GM12865 (cell line): Measurements from ENCODE around the gene PLP2.
"Not testable (repeated sequence)": the region's sequence is repeated elsewhere in the genome, so short reads cannot be mapped to it uniquely, and the experiment has no call there.

ENCODE experiments used
- DNase-seq: peaks from one replicate; pipeline ENCODE4 v3.0.0; 2010; ENCODE audit warnings: low read depth
- H3K4me3 ChIP-seq: 2 replicates; pipeline ENCODE4 v1.5.1; 2011; ENCODE audit warnings: mild to moderate bottlenecking, low read depth, low read length, control low read depth
- CTCF ChIP-seq: IDR thresholded peaks from 2 replicates; pipeline ENCODE4 v1.5.1; 2011; ENCODE audit warnings: low read length, control low read depth, low read depth, inconsistent platforms; ENCODE audit not compliant: insufficient read depth; ENCODE audit errors: missing control alignments

PLP2 gene

GRCh38 chrX:49164589-49165360 is 6.9 kb upstream of the PLP2 start:
- no peak overlapping the region for H3K4me3 ChIP-seq
- no peak for DNase-seq
- TF ChIP-seq CTCF: no peak

GRCh38 chrX:49165901-49166881 is 5.5 kb upstream of the PLP2 start:
- TF ChIP-seq CTCF: peak; percentile 10
- H3K4me3 ChIP-seq: peak overlapping the region; percentile 51
- DNase-seq: peak; percentile 87

GRCh38 chrX:49166914-49167739 is 4.6 kb upstream of the PLP2 start:
- no peak for TF ChIP-seq CTCF
- DNase-seq: peak; percentile 62
- peak overlapping the region; percentile 51 for H3K4me3 ChIP-seq

GRCh38 chrX:49167740-49168108 is 4.0 kb upstream of the PLP2 start:
- no peak for DNase-seq
- H3K4me3 ChIP-seq: peak overlapping the region; percentile 51
- no peak for TF ChIP-seq CTCF

DNA sequence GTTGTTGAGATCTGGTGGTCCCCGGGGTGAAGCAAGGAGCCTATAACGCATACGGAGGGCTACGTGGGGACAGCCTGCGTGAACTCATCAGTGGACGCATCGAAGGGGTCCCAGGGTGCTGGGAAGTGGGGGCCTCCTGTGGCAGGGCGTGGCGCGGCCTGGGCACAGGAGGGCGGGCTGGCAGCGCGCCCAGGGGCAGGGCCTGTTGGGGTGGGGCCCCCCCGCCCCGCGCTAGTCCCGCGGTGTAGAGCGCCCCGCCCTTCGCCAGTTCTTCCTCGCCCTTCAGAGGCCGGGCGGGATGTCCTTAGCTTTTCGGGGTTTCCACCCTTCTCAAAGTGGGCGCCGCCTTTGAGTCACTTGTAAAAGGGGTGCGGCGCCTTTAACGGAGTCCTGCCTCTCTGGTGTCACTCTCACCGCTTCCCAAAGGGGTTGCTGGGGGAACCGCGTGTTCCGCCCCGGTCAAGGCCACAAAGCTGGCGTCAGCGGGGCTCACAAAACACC is 632 bp downstream of the PLP2 start:
- peak overlapping the region; percentile 86 for H3K4me3 ChIP-seq
- DNase-seq: peak; percentile 85
- no peak for TF ChIP-seq CTCF

DNA sequence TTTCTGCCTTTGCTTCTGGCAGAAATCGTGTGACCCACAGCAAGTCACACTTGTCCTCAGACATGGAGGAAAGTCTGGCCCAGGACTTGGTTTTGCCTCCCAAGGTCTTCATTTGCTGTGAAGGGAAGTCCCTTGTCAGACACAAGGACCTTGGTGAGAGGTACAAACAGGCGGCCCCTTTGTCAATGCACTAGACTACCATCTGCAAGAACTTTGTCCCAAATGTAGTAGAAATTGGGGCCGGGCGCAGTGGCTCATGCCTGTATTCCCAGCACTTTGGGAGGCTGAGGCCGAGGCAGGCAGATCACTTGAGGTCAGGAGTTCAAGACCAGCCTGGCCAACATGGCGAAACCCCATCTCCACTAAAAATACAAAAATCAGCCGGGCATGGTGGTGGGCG is 1.8 kb downstream of the PLP2 start:
- H3K4me3 ChIP-seq, DNase-seq: not testable (repeated sequence)
